Left lung (tissue), 10 donors: ENCODE results near the gene PRDM12. TPM values are rescaled to one million over a fixed set of nuclear protein-coding genes. Genes with fewer than 3 reads are reported as not detected.

Source experiments
- ATAC-seq: fragments of 200-7000 bp; cut with Tn5 transposase; one replicate; pipeline ENCODE4 v1.9.1; 2020; ENCODE audit warnings: moderate library complexity
- DNase-seq, 4 donors: peaks; one replicate each; pipeline ENCODE4 v3.0.0-alpha.2; 2013 to 2020
- H3K27ac ChIP-seq, 2 donors: fragments of 200-600 bp; sonication (generic) in 1 of 2; one replicate each; pipeline versions ENCODE4 v1.5.0 to v1.8.0; 2020 to 2021
- H3K27me3 ChIP-seq, 2 donors: fragments of 200-600 bp; sonication (generic) in 1 of 2; one replicate each; pipeline versions ENCODE4 v1.5.0 to v1.8.0; 2020 to 2021
- H3K36me3 ChIP-seq, 2 donors: fragments of 200-600 bp; sonication (generic) in 1 of 2; one replicate each; pipeline versions ENCODE4 v1.5.0 to v1.8.0; 2020 to 2021
- H3K4me1 ChIP-seq, 2 donors: fragments of 200-600 bp; one replicate each; pipeline ENCODE4 v1.8.0; 2021
- H3K4me3 ChIP-seq, 2 donors: fragments of 200-600 bp; sonication (generic) in 1 of 2; one replicate each; pipeline versions ENCODE4 v1.5.0 to v1.8.0; 2020 to 2021; ENCODE audit warnings: mild to moderate bottlenecking in 1 of 2
- H3K9me3 ChIP-seq, 2 donors: fragments of 200-600 bp; sonication (generic) in 1 of 2; one replicate each; pipeline versions ENCODE4 v1.5.0 to v1.8.0; 2020 to 2021
- intact Hi-C, 2 donors: fragments of 100-400 bp; cut with DNase I; formaldehyde crosslinking; loops; one replicate each; pipeline versions ENCODE4 v1.11.2 to v1.14.2; 2022
- polyA plus RNA-seq, 6 donors: library from polyadenylated mRNA; unstranded; fragments of 120-200 nt; gene quantifications; one replicate each; pipeline ENCODE4 v1.2.1, GENCODE V29; 2013; ENCODE audit not compliant: insufficient read length in 6 of 6
- total RNA-seq, 2 donors: library from RNA; stranded (reverse); fragmentation: NEBNext Ultra II Directional; extraction: Animal tissue kit (Norgen Biotek cat#: 25700); gene quantifications; one replicate each; pipeline ENCODE4 v1.2.1, GENCODE V29; 2021
- TF ChIP-seq, protein P1 (sequence below), 2 donors: fragments of 200-600 bp; sonication (generic) in 1 of 2; IDR thresholded peaks; one replicate each; pipeline versions ENCODE4 v1.5.0 to v1.8.0; 2021; ENCODE audit warnings: antibody characterized with exemption in 2 of 2
- donor health status: DM: no; HTN: yes; CAD: no.
- donor health status: DM: no; HTN: no; CAD: no.

PRDM12 gene
- total and polyA plus RNA-seq, 8 donors, result not detected

DNA sequence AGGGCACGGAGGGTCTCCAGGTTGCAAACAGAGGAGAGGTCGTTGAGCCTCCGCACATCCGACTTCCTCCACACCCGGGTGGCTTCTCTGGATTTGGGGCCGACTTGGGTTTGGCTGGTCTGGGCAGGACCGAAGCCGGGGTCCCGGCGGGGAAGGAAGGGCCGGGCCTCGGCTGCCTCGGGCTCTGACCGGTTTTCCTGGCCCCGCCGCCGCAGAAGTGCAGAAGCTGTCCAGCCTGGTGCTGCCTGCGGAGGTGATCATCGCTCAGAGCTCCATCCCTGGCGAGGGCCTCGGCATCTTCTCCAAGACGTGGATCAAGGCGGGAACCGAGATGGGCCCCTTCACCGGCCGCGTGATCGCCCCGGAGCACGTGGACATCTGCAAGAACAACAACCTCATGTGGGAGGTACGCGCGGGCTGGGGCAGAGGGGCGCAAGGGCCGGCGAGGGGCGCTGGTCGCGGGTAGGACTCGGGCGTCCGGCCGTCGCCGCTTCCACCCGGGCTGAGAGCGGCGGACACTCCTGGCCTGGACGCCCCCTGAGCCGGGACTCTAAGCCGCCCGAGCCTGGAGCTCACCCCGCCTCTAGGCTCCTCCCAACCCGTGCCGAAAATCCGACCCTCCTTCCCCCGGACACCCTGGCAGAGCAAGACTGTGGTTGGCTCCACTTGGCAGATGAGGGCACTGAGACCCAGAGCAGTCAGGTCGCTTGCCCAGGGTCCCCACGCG is 2.2 kb downstream of the PRDM12 start:
- Histone ChIP-seq H3K36me3 (no peaks in the 10 kb centered on the region), H3K4me1 (peaks cover 13 to 50% of the 10 kb centered on the region in 2 donors), H3K27ac (no peak overlapping the region), H3K27me3 (peaks cover 73 to 81% of the 10 kb centered on the region in 2 donors), H3K4me3 (no peak overlapping the region), H3K9me3 (no peaks in the 10 kb centered on the region)
- ATAC-seq, result no peak
- TF ChIP-seq, protein P1, sequence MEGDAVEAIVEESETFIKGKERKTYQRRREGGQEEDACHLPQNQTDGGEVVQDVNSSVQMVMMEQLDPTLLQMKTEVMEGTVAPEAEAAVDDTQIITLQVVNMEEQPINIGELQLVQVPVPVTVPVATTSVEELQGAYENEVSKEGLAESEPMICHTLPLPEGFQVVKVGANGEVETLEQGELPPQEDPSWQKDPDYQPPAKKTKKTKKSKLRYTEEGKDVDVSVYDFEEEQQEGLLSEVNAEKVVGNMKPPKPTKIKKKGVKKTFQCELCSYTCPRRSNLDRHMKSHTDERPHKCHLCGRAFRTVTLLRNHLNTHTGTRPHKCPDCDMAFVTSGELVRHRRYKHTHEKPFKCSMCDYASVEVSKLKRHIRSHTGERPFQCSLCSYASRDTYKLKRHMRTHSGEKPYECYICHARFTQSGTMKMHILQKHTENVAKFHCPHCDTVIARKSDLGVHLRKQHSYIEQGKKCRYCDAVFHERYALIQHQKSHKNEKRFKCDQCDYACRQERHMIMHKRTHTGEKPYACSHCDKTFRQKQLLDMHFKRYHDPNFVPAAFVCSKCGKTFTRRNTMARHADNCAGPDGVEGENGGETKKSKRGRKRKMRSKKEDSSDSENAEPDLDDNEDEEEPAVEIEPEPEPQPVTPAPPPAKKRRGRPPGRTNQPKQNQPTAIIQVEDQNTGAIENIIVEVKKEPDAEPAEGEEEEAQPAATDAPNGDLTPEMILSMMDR (IDR thresholded peaks at IDR 0.05), result no peak
- DNase-seq, result peak in 1 of 4 donors; percentile 73
- intact Hi-C loops, result no loop called here

DNA sequence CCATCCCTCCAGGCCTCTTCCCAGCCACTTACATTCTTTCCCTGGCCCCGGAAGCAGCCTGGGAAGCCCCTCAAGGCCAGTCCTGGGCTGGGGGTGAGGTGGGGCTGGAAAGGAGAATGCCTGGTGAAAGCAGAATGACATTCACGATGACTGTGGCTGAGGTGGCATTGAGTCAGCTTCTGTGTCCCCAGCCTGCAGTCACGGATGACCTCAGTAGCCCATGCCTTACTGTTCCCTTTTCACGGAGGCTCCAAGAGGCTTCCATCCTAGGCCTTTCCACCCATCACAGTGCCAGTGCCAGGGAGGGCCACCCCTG is 2.7 kb downstream of the PRDM12 start:
- intact Hi-C loops, result no loop called here
- H3K4me3 ChIP-seq, result no peak overlapping the region
- H3K27ac ChIP-seq, result no peak overlapping the region
- peaks cover 68 to 75% of the 10 kb centered on the region in 2 donors for H3K27me3 ChIP-seq
- DNase-seq, result no peak
- peaks cover 11 to 46% of the 10 kb centered on the region in 2 donors for H3K4me1 ChIP-seq
- ATAC-seq, result no peak
- no peaks in the 10 kb centered on the region for H3K36me3 ChIP-seq
- H3K9me3 ChIP-seq, result no peaks in the 10 kb centered on the region
- TF ChIP-seq, protein P1 (IDR thresholded peaks at IDR 0.05), result no peak

- TF ChIP-seq, protein P1 (IDR thresholded peaks at IDR 0.05), result no peak
- ATAC-seq, result no peak
- H3K4me1 ChIP-seq, result peaks cover 7 to 37% of the 10 kb centered on the region in 2 donors
- H3K9me3 ChIP-seq, result no peaks in the 10 kb centered on the region
- no peak overlapping the region for H3K4me3 ChIP-seq
- H3K27me3 ChIP-seq, result peaks cover 57 to 64% of the 10 kb centered on the region in 2 donors
- intact Hi-C loops, result no loop called here
- DNase-seq, result peak in 1 of 4 donors; percentile 69
- no peak overlapping the region for H3K27ac ChIP-seq
- H3K36me3 ChIP-seq, result no peaks in the 10 kb centered on the region
Observed at GRCh38 chr9:130668196-130668595, 3.8 kb downstream of the PRDM12 start.

GRCh38 chr9:130668659-130669058 is 4.3 kb downstream of the PRDM12 start:
- DNase-seq, result peak in 1 of 4 donors; percentile 23
- Histone ChIP-seq H3K36me3 (no peaks in the 10 kb centered on the region), H3K4me1 (peaks cover 3 to 32% of the 10 kb centered on the region in 2 donors), H3K9me3 (no peaks in the 10 kb centered on the region), H3K27me3 (peaks cover 52 to 60% of the 10 kb centered on the region in 2 donors), H3K4me3 (no peak overlapping the region), H3K27ac (no peak overlapping the region)
- no peak for ATAC-seq
- TF ChIP-seq, protein P1 (IDR thresholded peaks at IDR 0.05), result no peak
- intact Hi-C loops, result no loop called here

- Histone ChIP-seq H3K4me3 (no peak overlapping the region), H3K9me3 (no peaks in the 10 kb centered on the region), H3K27ac (no peak overlapping the region), H3K36me3 (no peaks in the 10 kb centered on the region), H3K27me3 (peaks cover 39 to 46% of the 10 kb centered on the region in 2 donors), H3K4me1 (peaks cover 0 to 19% of the 10 kb centered on the region in 2 donors)
- TF ChIP-seq, protein P1 (IDR thresholded peaks at IDR 0.05), result no peak
- no peak for ATAC-seq
- intact Hi-C loops, result no loop called here
- peak in 1 of 4 donors; percentile 19 for DNase-seq
Observed at GRCh38 chr9:130669965-130670364, 5.6 kb downstream of the PRDM12 start.
